Endodermal cell (in vitro differentiated cells): ENCODE results near the gene DPYSL3. TPM values are rescaled to one million over a fixed set of nuclear protein-coding genes. Genes with fewer than 3 reads are reported as not detected.

Source experiments
- DNase-seq: peaks from one replicate; pipeline ENCODE4 v3.0.0-alpha.2; 2017
- H3K27ac ChIP-seq: 2 replicates; pipeline ENCODE4 v1.5.1; 2013; ENCODE audit warnings: mild to moderate bottlenecking, low read depth, low read length, moderate library complexity
- H3K27me3 ChIP-seq: 2 replicates; pipeline ENCODE4 v1.6.1; 2013; ENCODE audit warnings: mild to moderate bottlenecking, low read length, moderate library complexity; ENCODE audit not compliant: insufficient read depth, control insufficient read depth, poor library complexity, severe bottlenecking
- H3K36me3 ChIP-seq: 2 replicates; pipeline ENCODE4 v1.7.0; 2013; ENCODE audit warnings: mild to moderate bottlenecking, low read length, moderate library complexity; ENCODE audit not compliant: control insufficient read depth, insufficient read depth
- H3K4me1 ChIP-seq: one replicate; pipeline ENCODE4 v1.7.0; 2013; ENCODE audit warnings: low read length; ENCODE audit not compliant: control insufficient read depth, insufficient read depth
- H3K4me3 ChIP-seq: 2 replicates; pipeline ENCODE4 v1.5.1; 2013; ENCODE audit warnings: mild to moderate bottlenecking, low read length, moderate library complexity
- H3K9ac ChIP-seq: 2 replicates; pipeline ENCODE4 v1.6.1; 2013; ENCODE audit warnings: mild to moderate bottlenecking, low read length, moderate library complexity; ENCODE audit not compliant: poor library complexity, severe bottlenecking; ENCODE audit errors: extremely low read depth
- H3K9me3 ChIP-seq: 2 replicates; pipeline ENCODE4 v1.6.1; 2013; ENCODE audit warnings: mild to moderate bottlenecking, low read length, moderate library complexity; ENCODE audit not compliant: control insufficient read depth
- H3K27ac Mint-ChIP-seq: 2 replicates; pipeline ENCODE4 v1.8.0; 2020; ENCODE audit warnings: mixed read lengths
- H3K27me3 Mint-ChIP-seq: 2 replicates; pipeline ENCODE4 v1.8.0; 2021; ENCODE audit warnings: mild to moderate bottlenecking, mixed read lengths; ENCODE audit not compliant: insufficient read depth
- H3K36me3 Mint-ChIP-seq: 2 replicates; pipeline ENCODE4 v1.8.0; 2020; ENCODE audit warnings: low read depth, mixed read lengths
- H3K4me1 Mint-ChIP-seq: 2 replicates; pipeline ENCODE4 v1.8.0; 2020; ENCODE audit warnings: mixed read lengths
- H3K4me3 Mint-ChIP-seq: 2 replicates; pipeline ENCODE4 v1.8.0; 2020; ENCODE audit warnings: mild to moderate bottlenecking, moderate library complexity, mixed read lengths
- H3K9me3 Mint-ChIP-seq: 2 replicates; pipeline ENCODE4 v1.8.0; 2020; ENCODE audit warnings: mild to moderate bottlenecking, mixed read lengths
- CTCF ChIP-seq: fragments of 200-600 bp; sonication (generic); conservative IDR thresholded peaks from 2 replicates; pipeline ENCODE4 v1.5.0; 2021; ENCODE audit warnings: antibody characterized with exemption, mild to moderate bottlenecking
- WGBS, 2 experiments: methylation state at CpG; one replicate each; pipeline versions ENCODE4 v1.1.5 to v1.1.7; 2013; ENCODE audit warnings: missing lambda C conversion rate in 2 of 2, mixed read lengths in 1 of 2; ENCODE audit not compliant: insufficient coverage in 1 of 2, insufficient read length in 1 of 2; 5-methylcytosine and 5-hydroxymethylcytosine counted together
- total RNA-seq, 2 donors: library from RNA; stranded (reverse); fragmentation: NEBNext Ultra II Directional in 1 of 2; extraction: Animal tissue kit (Norgen Biotek cat#: 25700) in 1 of 2; gene quantifications; 2 replicates in 1 of 2; 3 replicates in 1 of 2; pipeline ENCODE4 v1.2.1, GENCODE V29; 2021

The DPYSL3 gene
- total RNA-seq, 2 donors from 2014 or later = 76.3 to 98.6 TPM

DNA sequence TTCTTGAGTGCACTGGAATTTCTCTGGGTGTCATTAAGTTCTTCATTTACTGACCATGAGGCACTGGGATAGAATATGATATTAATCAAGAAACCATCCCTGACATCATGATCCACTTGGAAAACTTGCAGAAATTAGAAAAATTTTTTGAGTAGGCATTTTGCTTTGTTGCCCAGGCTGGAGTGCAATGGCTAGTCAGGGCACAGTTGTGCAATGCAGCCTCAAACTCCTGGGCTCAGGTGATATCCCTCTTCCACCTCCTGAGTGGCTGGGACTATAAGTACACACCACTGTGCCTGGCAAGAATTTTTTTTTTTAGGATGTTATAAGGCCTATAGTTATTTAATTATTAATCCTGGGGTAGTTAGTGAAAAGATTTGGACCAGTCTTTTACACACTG, 168.5 kb downstream of the DPYSL3 start:
- Histone ChIP-seq H3K4me3 (no peak overlapping the region), H3K36me3 (no peaks in the 10 kb centered on the region), H3K9me3 (peaks cover 6% of the 10 kb centered on the region), H3K9ac (no peak overlapping the region), H3K4me1 (no peaks in the 10 kb centered on the region), H3K27me3 (no peaks in the 10 kb centered on the region), H3K27ac (no peak overlapping the region)
- no peak for TF ChIP-seq CTCF
- Mint-ChIP-seq H3K36me3 (no peaks in the 10 kb centered on the region), H3K4me3 (no peak overlapping the region), H3K4me1 (no peaks in the 10 kb centered on the region), H3K9me3 (peaks cover 14% of the 10 kb centered on the region), H3K27ac (no peak overlapping the region), H3K27me3 (no peaks in the 10 kb centered on the region)
- DNase-seq = no peak

- no peaks in the 10 kb centered on the region for H3K4me1 ChIP-seq
- peaks cover 6% of the 10 kb centered on the region for H3K9me3 ChIP-seq
- no peaks in the 10 kb centered on the region for H3K36me3 ChIP-seq
- Mint-ChIP-seq H3K27ac (no peak overlapping the region), H3K36me3 (no peaks in the 10 kb centered on the region), H3K4me3 (no peak overlapping the region), H3K4me1 (no peaks in the 10 kb centered on the region), H3K27me3 (no peaks in the 10 kb centered on the region), H3K9me3 (peaks cover 14% of the 10 kb centered on the region)
- no peak overlapping the region for H3K9ac ChIP-seq
- H3K4me3 ChIP-seq = no peak overlapping the region
- WGBS, 2 experiments = 87% methylated on average over 1 of the region's 1 CpG; no CpG with 5 or more reads in 1 of the 2 experiments
- DNase-seq = no peak
- no peak overlapping the region for H3K27ac ChIP-seq
- TF ChIP-seq CTCF = no peak
- H3K27me3 ChIP-seq = no peaks in the 10 kb centered on the region
Observed at GRCh38 chr5:147340941-147341340, 168.9 kb downstream of the DPYSL3 start.
